Upper lobe of right lung (tissue), 1 donor: ENCODE results near the gene EDARADD. TPM values are rescaled to one million over a fixed set of nuclear protein-coding genes. Genes with fewer than 3 reads are reported as not detected.

ENCODE experiments used
- ATAC-seq: fragments of 200-7000 bp; cut with Tn5 transposase; one replicate; pipeline ENCODE4 v1.9.1; 2020; ENCODE audit warnings: mild to moderate bottlenecking, moderate library complexity
- DNase-seq: peaks from one replicate; pipeline ENCODE4 v3.0.0-alpha.2; 2020
- H3K27ac ChIP-seq: fragments of 200-600 bp; one replicate; pipeline ENCODE4 v1.8.0; 2022
- H3K27me3 ChIP-seq: fragments of 200-600 bp; one replicate; pipeline ENCODE4 v1.8.0; 2022; ENCODE audit warnings: mild to moderate bottlenecking
- H3K36me3 ChIP-seq: fragments of 200-600 bp; one replicate; pipeline ENCODE4 v1.8.0; 2022
- H3K4me1 ChIP-seq: fragments of 200-600 bp; one replicate; pipeline ENCODE4 v1.8.0; 2022
- H3K4me3 ChIP-seq: fragments of 200-600 bp; one replicate; pipeline ENCODE4 v1.8.0; 2022; ENCODE audit warnings: mild to moderate bottlenecking
- H3K9me3 ChIP-seq: fragments of 200-600 bp; one replicate; pipeline ENCODE4 v1.8.0; 2022
- CTCF ChIP-seq: fragments of 200-600 bp; IDR thresholded peaks from one replicate; pipeline ENCODE4 v1.8.0; 2022; ENCODE audit warnings: antibody characterized with exemption
- intact Hi-C: fragments of 100-400 bp; cut with DNase I; formaldehyde crosslinking; loops from one replicate; pipeline ENCODE4 v1.11.0; 2022
- total RNA-seq: library from RNA; stranded (reverse); fragmentation: NEBNext Ultra II Directional; extraction: Animal tissue kit (Norgen Biotek cat#: 25700); gene quantifications from one replicate; pipeline ENCODE4 v1.2.1, GENCODE V29; 2021
- donor health status: DM: no; HTN: yes; CAD: no; lungs with severe emphysema.

EDARADD gene
- total RNA-seq, 1 donor from 2014 or later = 0.78 TPM

- intact Hi-C loops = no loop called here
- TF ChIP-seq CTCF = no peak
- no peak overlapping the region for H3K4me3 ChIP-seq
- DNase-seq (no peak), ATAC-seq (no peak)
- no peaks in the 10 kb centered on the region for H3K36me3 ChIP-seq
- H3K9me3 ChIP-seq = no peaks in the 10 kb centered on the region
- H3K4me1 ChIP-seq = no peaks in the 10 kb centered on the region
- no peaks in the 10 kb centered on the region for H3K27me3 ChIP-seq
- no peak overlapping the region for H3K27ac ChIP-seq
These were observed 32.1 kb downstream of the EDARADD start for GRCh38 chr1:236426215-236426614.

- TF ChIP-seq CTCF = no peak
- H3K27me3 ChIP-seq = no peaks in the 10 kb centered on the region
- no peak overlapping the region for H3K27ac ChIP-seq
- H3K4me1 ChIP-seq = no peaks in the 10 kb centered on the region
- DNase-seq (no peak), ATAC-seq (no peak)
- H3K4me3 ChIP-seq = no peak overlapping the region
- no peaks in the 10 kb centered on the region for H3K36me3 ChIP-seq
- intact Hi-C loops = no loop called here
- no peaks in the 10 kb centered on the region for H3K9me3 ChIP-seq
These were observed 35.7 kb downstream of the EDARADD start for GRCh38 chr1:236429715-236430274.

GRCh38 chr1:236433819-236434315 is 39.8 kb downstream of the EDARADD start:
- H3K36me3 ChIP-seq = no peaks in the 10 kb centered on the region

GRCh38 chr1:236438614-236439013 is 44.5 kb downstream of the EDARADD start:
- H3K9me3 ChIP-seq = no peaks in the 10 kb centered on the region
- intact Hi-C loops = no loop called here
- H3K4me3 ChIP-seq = no peak overlapping the region
- no peak for TF ChIP-seq CTCF
- H3K4me1 ChIP-seq = no peaks in the 10 kb centered on the region
- no peaks in the 10 kb centered on the region for H3K36me3 ChIP-seq
- H3K27me3 ChIP-seq = no peaks in the 10 kb centered on the region
- DNase-seq (no peak), ATAC-seq (no peak)
- H3K27ac ChIP-seq = no peak overlapping the region

More at GRCh38 chr1:236433819-236434315, 39.8 kb downstream of the EDARADD start:
- DNase-seq (no peak), ATAC-seq (no peak)
- Histone ChIP-seq H3K9me3 (no peaks in the 10 kb centered on the region), H3K27me3 (no peaks in the 10 kb centered on the region), H3K27ac (no peak overlapping the region), H3K4me3 (no peak overlapping the region), H3K4me1 (no peaks in the 10 kb centered on the region)
- TF ChIP-seq CTCF = no peak
- intact Hi-C loops = no loop called here

DNA sequence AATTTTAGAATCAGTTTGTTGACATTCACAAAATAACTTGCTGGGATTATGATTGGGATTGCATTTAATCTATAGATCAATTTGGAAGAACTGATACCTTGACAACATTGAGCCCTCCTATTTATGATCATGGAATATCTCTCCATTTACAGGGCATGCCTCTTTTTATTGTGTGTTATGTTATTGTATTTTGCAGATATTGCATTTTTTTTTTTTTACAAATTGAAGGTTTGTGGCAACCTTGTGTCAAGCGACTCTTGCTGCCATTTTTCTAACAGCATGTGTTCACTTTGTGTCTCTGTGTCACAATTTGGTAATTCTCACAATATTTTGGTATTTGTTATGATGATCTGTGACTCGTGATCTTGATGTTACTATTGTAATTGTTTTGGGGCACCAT is 46.3 kb downstream of the EDARADD start:
- Histone ChIP-seq H3K9me3 (no peaks in the 10 kb centered on the region), H3K36me3 (no peaks in the 10 kb centered on the region), H3K4me3 (no peak overlapping the region), H3K4me1 (no peaks in the 10 kb centered on the region), H3K27me3 (no peaks in the 10 kb centered on the region), H3K27ac (no peak overlapping the region)
- DNase-seq (no peak), ATAC-seq (no peak)
- intact Hi-C loops = no loop called here
- no peak for TF ChIP-seq CTCF

GRCh38 chr1:236450779-236451178 is 56.7 kb downstream of the EDARADD start:
- Histone ChIP-seq H3K27ac (no peak overlapping the region), H3K27me3 (no peaks in the 10 kb centered on the region)
- DNase-seq = no peak

More at GRCh38 chr1:236450779-236451178, 56.7 kb downstream of the EDARADD start:
- H3K36me3 ChIP-seq = no peaks in the 10 kb centered on the region
- H3K4me3 ChIP-seq = no peak overlapping the region
- ATAC-seq = no peak
- intact Hi-C loops = no loop called here
- no peaks in the 10 kb centered on the region for H3K4me1 ChIP-seq
- no peak for TF ChIP-seq CTCF
- no peaks in the 10 kb centered on the region for H3K9me3 ChIP-seq
